IMR-90 (cell line): ENCODE results near the gene PIR.

Experiments used
- BHLHE40 ChIP-seq: fragments of 150-350 bp; IDR thresholded peaks from 2 replicates; pipeline ENCODE4 v1.6.1; 2016; ENCODE audit warnings: mild to moderate bottlenecking, low read depth, low read length
- CEBPB ChIP-seq: IDR thresholded peaks from 2 replicates; pipeline ENCODE4 v1.6.1; 2012; ENCODE audit warnings: low read depth, low read length, improper control_type of control experiment
- CHD1 ChIP-seq: IDR thresholded peaks from 2 replicates; pipeline ENCODE4 v1.6.1; 2012; ENCODE audit warnings: low read depth, low read length, improper control_type of control experiment
- FOS ChIP-seq: fragments of 150-350 bp; IDR thresholded peaks from 2 replicates; pipeline ENCODE4 v1.6.1; 2016; ENCODE audit warnings: low read depth, low read length
- MAFK ChIP-seq: IDR thresholded peaks from 2 replicates; pipeline ENCODE4 v1.6.1; 2012; ENCODE audit warnings: low read depth, low read length, improper control_type of control experiment
- MXI1 ChIP-seq: IDR thresholded peaks from 2 replicates; pipeline ENCODE4 v1.6.1; 2012; ENCODE audit warnings: low read depth, mild to moderate bottlenecking, low read length, moderate library complexity, borderline replicate concordance
- NFE2L2 ChIP-seq: fragments of 150-350 bp; IDR thresholded peaks from 2 replicates; pipeline ENCODE4 v1.6.1; 2016; ENCODE audit warnings: low read depth, mild to moderate bottlenecking, low read length
- POLR2A ChIP-seq: IDR thresholded peaks from 2 replicates; pipeline ENCODE4 v1.6.1; 2012; ENCODE audit warnings: mild to moderate bottlenecking, low read depth, low read length
- RAD21 ChIP-seq: IDR thresholded peaks from 2 replicates; pipeline ENCODE4 v1.6.1; 2012; ENCODE audit warnings: low read length, improper control_type of control experiment
- RCOR1 ChIP-seq: IDR thresholded peaks from 2 replicates; pipeline ENCODE4 v1.6.1; 2012; ENCODE audit warnings: mild to moderate bottlenecking, low read length, improper control_type of control experiment; ENCODE audit not compliant: insufficient replicate concordance
- RFX5 ChIP-seq: IDR thresholded peaks from 2 replicates; pipeline ENCODE4 v1.8.0; 2012; ENCODE audit warnings: low read depth, mild to moderate bottlenecking, low read length, moderate library complexity
- TF ChIP-seq, protein P1 (sequence below): conservative IDR thresholded peaks from 2 replicates; pipeline ENCODE4 v1.5.1; 2012; ENCODE audit warnings: mild to moderate bottlenecking, low read depth, low read length, improper control_type of control experiment
- TF ChIP-seq, protein P2 (sequence below): fragments of 150-350 bp; IDR thresholded peaks from 2 replicates; pipeline ENCODE4 v1.6.1; 2017; ENCODE audit warnings: mild to moderate bottlenecking, antibody characterized with exemption, low read length, low read depth

DNA sequence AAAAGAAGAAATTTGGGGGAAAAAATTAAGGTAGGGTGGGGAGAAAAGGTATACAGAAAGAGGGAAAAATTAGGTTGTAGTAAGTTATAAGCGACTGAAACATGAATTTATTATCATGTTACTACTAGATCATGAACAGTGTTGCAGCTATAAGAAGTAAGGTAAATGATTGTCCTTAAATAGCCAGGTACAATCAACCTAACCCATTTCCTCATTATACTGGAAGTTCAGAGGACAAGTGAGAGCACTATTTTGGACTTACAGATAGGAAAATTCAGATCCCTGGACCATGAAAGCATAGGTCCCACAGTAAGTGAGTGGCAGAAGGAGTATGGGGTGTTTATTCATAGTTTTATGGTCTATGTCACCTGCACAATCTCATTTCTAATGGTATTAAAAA lies 23.5 kb downstream of the PIR start:
- TF ChIP-seq, protein P1, sequence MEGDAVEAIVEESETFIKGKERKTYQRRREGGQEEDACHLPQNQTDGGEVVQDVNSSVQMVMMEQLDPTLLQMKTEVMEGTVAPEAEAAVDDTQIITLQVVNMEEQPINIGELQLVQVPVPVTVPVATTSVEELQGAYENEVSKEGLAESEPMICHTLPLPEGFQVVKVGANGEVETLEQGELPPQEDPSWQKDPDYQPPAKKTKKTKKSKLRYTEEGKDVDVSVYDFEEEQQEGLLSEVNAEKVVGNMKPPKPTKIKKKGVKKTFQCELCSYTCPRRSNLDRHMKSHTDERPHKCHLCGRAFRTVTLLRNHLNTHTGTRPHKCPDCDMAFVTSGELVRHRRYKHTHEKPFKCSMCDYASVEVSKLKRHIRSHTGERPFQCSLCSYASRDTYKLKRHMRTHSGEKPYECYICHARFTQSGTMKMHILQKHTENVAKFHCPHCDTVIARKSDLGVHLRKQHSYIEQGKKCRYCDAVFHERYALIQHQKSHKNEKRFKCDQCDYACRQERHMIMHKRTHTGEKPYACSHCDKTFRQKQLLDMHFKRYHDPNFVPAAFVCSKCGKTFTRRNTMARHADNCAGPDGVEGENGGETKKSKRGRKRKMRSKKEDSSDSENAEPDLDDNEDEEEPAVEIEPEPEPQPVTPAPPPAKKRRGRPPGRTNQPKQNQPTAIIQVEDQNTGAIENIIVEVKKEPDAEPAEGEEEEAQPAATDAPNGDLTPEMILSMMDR, result no peak
- TF ChIP-seq RFX5 (no peak), NFE2L2 (no peak), RCOR1 (no peak), MXI1 (no peak), RAD21 (no peak), POLR2A (no peak), CEBPB (no peak), BHLHE40 (no peak), CHD1 (no peak), MAFK (no peak), FOS (no peak)
- TF ChIP-seq, protein P2, sequence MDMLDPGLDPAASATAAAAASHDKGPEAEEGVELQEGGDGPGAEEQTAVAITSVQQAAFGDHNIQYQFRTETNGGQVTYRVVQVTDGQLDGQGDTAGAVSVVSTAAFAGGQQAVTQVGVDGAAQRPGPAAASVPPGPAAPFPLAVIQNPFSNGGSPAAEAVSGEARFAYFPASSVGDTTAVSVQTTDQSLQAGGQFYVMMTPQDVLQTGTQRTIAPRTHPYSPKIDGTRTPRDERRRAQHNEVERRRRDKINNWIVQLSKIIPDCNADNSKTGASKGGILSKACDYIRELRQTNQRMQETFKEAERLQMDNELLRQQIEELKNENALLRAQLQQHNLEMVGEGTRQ, result no peak
